LNCAP (cell line): Measurements from ENCODE around the gene ENDOD1.

ENCODE experiments used
- CTCF ChIP-seq: fragments of 450-650 bp; IDR thresholded peaks from 2 replicates; pipeline ENCODE4 v1.5.1; 2017; ENCODE audit warnings: mild to moderate bottlenecking

The ENDOD1 gene

GRCh38 chr11:95140397-95141033, 50.9 kb downstream of the ENDOD1 start:
- TF ChIP-seq CTCF: no peak

GRCh38 chr11:95142431-95142830, 52.8 kb downstream of the ENDOD1 start:
- no peak for TF ChIP-seq CTCF

- no peak for TF ChIP-seq CTCF
Observed at GRCh38 chr11:95143106-95143681, 53.5 kb downstream of the ENDOD1 start.

DNA sequence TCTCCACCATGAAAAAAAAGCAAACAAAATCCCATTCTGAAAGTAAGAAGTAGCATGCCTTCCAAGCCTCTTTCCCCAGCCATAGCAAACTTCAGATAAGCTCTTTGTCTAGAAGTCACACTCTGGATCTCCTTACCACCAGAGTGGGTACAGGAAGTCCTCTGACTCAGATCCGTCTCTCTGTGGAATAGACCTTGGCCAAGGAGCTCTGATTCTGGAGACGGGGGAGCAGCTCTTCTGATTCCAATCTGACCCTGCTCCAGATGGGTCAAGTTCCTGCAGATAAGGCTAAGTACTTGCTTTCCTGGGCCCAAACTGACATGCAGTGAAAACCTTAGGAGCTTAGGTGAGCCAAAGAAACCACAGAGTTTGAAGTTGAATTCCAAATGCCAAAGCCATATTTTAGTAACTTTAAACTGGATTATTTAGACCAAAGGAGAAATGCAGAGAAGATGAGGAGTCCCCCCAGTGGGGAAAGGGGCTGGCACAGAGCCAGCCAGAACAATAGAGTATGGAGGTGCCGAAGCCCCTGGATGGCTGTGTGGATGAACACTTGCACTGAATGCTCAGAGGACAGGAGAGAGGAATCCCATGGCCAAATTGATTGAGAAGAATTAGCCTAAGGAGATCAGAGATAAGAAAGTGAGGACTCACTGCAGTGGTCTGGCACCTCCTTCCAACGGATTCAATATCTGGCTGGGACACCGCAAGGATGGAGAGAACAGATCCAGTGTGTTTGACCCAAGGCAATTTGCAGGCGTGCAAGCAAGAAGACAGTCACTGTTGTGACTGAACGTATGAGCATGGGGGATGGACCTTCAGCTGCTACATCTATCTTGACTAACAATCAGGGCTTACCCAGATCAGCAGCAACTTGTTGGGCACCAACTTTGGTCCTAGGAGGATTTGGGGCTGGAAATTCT, 54.9 kb downstream of the ENDOD1 start:
- no peak for TF ChIP-seq CTCF

- no peak for TF ChIP-seq CTCF
Observed at GRCh38 chr11:95145430-95146060, 55.9 kb downstream of the ENDOD1 start.

GRCh38 chr11:95147364-95147905, 57.8 kb downstream of the ENDOD1 start:
- no peak for TF ChIP-seq CTCF

DNA sequence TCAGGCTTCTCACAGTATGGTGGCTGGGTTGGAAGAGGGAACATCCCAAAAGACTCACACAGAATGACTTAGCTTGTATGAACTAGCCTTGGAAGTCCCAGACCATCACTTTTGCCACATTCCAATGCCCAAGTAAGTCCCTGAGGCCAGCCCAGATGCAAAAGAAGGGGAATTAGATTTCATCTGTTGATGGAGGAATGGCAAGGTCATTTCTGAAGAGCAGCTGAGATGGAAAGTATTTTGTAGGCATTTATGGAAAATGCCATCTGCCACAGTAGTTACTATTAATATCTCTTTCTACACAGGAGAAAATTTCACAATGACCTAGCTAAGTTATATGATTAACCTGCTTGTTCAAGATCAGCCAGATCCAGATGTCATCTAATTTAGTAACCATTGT, 58.8 kb downstream of the ENDOD1 start:
- no peak for TF ChIP-seq CTCF
